Stimulated activated CD8-positive, alpha-beta memory T cell treated with anti-CD3 and anti-CD28 coated beads, Interleukin-15, amount 100 ng/mL, for 4 hours (primary cell): ENCODE results near the gene GNAT1.

Source experiments
- DNase-seq, 2 donors: peaks; one replicate each; pipeline ENCODE4 v3.0.0-alpha.2; 2020; ENCODE audit warnings: low read depth in 2 of 2

Gene GNAT1

DNA sequence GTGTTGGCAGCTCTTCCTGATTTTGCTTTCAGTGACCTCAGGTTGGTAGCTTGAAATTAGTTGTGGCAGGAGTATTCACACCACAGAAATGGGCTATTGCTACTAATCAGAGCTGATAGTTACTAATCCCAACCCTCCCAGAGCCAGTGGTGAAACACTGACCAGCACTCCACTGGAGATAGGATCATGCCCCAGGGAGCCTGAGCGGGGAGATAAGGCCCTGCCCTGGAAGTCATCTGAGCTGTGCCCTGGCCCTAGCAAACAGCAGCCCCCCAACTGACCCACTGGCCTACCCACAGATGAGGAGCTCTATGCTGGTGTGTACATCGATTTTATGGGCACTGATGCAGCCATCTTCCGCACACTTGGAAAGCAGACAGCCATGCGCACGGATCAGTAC, 9.4 kb upstream of the GNAT1 start:
- no peak for DNase-seq

DNA sequence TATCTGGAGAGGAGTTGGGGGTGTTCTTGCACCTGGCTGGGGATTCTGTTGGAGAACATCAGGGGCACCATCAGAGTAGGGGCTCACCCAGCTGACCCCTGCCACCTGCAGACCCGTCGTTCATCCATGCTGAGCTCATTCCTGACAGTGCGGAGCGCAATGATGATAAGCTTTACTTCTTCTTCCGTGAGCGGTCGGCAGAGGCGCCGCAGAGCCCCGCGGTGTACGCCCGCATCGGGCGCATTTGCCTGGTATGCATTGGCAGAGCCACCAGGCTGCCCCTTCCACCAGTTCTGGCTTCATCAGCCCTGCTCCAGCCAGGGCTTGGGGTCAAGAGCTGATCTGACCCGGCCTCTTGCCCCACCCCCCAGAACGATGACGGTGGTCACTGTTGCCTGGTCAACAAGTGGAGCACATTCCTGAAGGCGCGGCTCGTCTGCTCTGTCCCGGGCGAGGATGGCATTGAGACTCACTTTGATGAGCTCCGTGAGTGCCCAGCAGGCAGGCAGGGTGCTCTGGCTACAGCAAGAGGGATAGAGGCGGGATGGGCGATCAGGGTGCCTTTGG, 8.8 kb upstream of the GNAT1 start:
- DNase-seq = no peak

DNA sequence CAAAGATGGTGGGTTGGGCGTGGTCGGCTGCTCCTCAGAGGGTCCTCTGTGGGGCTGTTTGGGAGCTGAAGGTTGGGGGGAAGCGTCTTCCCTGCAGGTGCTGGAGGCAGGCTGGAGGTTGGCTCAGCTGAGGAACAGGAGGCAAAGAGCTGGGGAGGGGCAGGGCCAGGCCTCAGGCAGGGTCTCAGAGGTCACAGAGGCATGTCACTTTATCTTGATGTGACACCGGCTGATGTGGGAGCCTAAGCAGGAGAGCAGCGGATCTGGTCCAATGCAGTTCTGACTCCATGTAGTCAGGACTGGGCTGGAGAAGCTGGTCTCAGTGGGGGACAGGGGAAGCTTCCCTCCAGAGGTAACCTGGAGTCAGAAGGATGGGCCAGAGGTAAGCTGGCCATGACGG, 7.7 kb upstream of the GNAT1 start:
- DNase-seq = no peak

DNA sequence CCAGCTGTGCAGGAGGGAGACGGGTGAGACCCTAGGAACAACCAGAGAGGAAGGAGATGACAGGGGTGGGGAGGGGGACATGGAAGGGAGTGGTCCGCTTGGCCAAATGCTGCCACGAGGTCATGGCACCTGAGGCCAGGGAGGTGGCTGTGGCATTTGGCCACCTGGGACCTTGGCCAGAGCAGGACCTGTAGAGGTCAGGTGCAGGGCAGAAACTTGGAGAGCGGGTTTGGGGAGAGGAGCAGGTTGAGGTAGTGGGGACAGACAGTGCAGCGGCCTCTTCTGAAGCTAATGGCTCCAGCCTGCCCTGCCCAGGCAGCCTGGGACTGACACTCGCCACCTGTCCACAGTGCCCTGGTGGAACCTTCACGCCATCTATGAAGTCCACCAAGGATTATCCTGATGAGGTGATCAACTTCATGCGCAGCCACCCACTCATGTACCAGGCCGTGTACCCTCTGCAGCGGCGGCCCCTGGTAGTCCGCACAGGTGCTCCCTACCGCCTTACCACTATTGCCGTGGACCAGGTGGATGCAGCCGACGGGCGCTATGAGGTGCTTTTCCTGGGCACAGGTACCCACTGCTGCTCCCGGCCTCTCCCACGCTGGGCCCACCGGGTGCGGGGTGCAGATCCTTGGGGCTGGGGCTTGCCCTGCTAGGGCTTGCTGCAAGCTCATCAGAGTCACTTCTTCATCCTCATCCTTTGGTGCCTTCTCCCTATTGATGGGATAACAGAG, 7.0 kb upstream of the GNAT1 start:
- no peak for DNase-seq

DNA sequence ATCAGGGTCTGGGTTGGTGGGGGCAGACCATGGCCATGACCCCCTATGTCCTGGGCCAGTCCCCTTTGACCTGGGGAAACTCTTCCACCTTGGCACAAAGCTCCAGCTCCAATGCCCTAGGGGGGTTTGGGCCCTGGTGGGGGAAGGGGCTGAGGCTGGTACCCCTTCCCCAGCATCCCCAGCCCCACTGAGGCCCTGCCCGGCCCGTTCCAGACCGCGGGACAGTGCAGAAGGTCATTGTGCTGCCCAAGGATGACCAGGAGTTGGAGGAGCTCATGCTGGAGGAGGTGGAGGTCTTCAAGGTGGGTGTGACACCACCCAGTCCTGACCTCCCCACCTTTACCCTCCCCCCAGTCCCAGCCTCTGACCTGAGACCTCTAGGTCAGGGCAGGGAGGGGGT, 6.2 kb upstream of the GNAT1 start:
- DNase-seq = no peak

DNA sequence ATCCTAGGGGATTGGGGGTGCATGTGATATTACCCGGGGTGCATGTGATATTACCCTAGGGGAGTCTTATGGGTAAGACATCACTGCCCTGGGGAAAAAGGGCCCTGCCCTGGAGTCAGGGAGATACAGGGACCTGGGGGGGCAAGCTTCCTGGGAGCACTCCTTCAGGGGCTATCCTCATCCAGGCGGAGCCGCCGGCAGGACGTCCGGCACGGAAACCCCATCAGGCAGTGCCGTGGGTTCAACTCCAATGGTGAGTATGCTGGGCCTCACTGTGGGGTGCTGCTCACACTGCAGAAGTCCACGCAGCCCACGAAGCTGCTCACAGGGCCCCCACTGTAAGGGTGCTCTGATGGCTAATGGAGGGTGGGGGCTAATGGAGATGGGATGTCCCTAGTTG, 5.3 kb upstream of the GNAT1 start:
- DNase-seq = no peak

DNA sequence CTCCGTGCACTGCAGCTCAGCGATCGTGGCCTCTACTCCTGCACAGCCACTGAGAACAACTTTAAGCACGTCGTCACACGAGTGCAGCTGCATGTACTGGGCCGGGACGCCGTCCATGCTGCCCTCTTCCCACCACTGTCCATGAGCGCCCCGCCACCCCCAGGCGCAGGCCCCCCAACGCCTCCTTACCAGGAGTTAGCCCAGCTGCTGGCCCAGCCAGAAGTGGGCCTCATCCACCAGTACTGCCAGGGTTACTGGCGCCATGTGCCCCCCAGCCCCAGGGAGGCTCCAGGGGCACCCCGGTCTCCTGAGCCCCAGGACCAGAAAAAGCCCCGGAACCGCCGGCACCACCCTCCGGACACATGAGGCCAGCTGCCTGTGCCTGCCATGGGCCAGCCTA, 3.7 kb upstream of the GNAT1 start:
- no peak for DNase-seq

DNA sequence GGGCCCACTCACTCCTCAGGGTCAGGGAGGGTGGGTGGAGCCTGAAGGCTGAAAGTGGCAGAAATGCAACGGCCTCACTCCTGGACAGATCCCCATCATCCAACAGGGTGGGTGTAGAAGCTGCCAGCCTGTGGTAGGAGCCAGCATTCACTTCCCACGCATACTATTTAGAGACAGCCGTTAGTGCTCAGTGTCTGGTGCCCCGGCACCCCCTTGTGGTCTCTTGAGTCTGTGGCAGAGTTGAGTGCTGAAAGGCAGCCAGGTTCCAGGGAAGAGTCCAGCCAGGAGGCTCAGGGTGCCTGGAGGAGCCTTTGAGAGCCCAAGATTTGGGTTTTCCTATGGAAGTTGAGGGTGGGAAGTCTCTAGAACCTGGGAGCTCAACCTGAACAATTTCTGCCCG, 2.1 kb upstream of the GNAT1 start:
- no peak for DNase-seq

DNA sequence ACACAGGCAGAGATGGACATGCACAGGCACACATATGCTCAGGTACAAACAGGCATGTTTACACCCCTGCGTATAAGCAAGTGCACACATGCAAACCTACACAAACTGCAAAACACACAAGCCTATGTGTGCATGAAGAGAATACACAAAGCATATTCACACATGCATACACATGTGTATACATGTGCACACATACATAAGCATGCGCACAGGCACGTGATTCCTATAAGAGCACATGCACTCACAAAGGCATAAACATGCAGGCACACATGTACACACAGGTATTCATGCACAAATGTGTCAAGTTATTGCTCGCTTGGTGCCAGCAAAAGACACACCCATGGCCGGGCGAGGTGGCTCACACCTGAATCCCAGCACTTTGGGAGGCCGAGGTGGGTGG, 1.4 kb upstream of the GNAT1 start:
- DNase-seq = no peak

DNA sequence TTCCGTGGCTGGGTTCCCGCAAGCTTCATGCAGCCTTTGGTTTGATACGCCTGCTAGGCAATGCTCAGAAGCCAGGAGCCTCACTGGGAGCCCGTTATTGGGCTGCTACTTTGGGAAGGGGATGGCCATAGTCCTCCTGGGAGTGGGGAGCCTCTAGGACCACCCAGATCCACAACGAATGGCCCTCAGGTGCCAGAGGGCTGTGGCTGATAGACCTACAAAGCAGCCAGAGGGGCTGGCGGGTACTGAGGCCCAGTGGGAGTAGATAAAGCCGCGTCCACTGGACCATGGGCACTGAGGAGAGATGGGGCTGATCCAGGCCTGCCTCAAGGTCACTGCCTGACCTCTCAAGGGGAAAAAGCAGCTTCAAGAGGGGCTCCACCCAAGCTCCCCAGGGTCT, 714 bp downstream of the GNAT1 start:
- no peak for DNase-seq

DNA sequence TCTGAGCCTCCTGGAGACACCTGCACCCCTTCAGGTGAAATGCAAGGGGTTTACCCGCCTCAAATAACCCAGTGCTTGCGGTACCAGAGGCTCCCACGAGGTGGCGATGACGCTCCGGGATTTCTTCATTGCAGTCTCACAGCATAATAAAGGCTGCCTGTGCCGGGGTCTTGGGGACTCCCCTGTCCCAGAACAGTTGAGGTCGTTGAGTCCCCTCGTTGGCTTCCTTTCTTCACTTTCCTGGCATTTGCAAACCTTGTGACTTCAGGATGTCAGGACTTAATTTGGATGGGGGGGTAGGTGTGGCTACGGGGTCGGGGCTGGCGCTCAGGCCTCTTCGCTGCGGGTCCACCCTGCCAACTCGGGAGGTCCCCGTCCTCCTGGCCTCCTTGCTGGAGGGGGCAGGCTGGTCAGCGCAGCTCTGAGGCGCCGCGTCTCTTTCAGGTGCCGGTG, 1.3 kb downstream of the GNAT1 start:
- DNase-seq = peak; percentile 51 to 61

DNA sequence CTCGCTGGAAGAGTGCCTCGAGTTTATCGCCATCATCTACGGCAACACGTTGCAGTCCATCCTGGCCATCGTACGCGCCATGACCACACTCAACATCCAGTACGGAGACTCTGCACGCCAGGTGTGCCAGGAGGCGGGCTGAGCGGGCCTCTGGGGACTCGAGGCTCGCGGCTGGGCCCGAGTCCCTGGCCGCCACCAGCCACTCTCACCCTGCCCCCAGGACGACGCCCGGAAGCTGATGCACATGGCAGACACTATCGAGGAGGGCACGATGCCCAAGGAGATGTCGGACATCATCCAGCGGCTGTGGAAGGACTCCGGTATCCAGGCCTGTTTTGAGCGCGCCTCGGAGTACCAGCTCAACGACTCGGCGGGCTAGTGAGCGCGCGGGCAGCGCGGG, 1.9 kb downstream of the GNAT1 start:
- DNase-seq = no peak

DNA sequence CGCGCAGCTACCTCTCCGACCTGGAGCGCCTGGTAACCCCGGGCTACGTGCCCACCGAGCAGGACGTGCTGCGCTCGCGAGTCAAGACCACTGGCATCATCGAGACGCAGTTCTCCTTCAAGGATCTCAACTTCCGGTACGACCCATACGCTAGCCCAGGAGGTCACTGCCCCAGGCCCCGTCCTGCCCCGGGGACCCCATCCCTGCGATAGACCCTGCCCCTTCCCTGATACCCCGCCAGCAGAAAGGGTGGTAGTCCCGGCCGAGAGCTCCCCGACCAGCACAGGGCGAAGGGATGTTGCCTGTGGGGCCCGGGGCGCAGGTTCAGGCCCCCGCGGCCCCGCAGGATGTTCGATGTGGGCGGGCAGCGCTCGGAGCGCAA, 2.3 kb downstream of the GNAT1 start:
- no peak for DNase-seq

DNA sequence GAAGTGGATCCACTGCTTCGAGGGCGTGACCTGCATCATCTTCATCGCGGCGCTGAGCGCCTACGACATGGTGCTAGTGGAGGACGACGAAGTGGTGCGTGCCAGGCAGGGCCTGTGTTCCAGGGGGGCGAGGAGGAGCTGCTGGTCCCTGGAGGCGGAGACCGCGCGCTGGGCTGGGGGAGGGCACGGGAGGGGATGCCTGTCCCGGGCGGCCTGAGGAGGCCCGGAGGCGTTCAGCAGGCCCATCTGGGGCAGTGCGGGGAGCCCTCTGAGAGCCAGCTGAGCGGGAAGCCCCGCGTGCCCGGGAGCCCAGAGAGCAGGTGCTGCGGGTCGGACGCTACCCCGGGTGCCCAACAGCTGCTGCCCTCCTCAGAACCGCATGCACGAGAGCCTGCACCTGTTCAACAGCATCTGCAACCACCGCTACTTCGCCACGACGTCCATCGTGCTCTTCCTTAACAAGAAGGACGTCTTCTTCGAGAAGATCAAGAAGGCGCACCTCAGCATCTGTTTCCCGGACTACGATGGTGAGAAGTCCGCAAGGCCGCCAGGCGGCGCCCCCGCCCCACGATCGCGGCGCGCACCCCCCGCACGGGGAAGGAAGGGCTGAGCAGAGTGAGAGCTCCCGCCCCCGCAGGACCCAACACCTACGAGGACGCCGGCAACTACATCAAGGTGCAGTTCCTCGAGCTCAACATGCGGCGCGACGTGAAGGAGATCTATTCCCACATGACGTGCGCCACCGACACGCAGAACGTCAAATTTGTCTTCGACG, 2.9 kb downstream of the GNAT1 start:
- peak; percentile 78 to 87 for DNase-seq

DNA sequence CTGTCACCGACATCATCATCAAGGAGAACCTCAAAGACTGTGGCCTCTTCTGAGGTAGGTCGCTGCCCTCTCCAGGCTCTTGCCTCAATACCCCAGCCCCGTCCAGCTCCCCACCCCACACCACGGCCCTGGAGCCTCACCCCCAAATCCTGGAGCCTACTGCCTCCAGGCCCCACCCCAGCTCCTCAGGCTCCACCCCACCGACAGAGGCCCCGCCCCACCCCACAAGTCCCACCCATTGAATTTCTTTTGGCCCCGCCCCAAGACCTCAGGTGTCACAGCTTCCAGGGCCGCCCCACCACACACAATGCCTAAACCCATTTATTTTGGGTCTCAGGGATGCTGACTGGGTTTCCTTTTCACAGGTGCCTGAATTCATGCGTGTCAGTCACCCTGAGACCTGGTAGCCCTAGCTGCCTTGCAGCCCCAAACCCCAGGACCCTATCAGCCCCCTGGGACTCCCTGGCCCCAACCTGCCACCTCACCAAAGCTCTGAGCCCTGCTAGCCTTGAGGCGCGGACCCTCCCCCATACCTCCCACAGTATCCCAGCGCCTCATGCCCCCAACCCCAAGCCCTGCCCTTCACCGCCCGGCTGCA, 3.6 kb downstream of the GNAT1 start:
- DNase-seq = no peak

DNA sequence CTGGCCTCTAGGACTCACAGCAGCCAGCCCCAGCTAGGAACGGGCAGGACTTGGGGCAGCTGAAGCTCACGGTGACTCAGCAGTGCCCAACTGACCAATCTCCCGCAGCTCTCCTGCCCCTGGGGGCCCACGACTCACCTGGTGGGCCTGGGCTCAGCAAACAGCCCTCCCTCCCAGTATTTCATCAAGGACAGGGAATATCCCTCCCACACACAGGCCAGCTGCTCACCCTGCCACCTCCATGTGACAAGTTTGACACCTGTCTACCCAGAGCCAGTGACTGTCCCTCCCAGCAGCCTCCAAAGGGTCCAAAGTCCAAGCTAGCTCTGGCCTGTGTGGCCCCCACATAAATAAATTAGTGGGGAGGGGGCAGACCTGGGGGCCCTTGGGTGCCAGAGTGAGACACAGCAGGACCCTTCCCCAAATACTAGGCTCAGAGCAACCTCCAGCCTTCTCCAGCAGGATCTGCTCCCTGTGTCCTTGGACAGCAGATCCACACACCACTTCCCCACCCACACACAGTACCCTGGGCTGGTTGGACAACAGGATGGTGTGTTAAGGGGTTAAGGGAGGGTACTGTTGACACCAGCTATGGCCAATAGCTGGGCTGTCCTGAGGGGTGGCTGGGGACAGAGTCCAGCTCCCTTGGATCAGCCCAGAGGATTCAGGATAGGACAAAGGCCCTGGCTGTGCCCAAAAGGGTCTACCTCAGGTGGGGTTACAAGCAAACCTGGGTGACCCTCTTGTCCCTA, 4.3 kb downstream of the GNAT1 start:
- DNase-seq = no peak

DNA sequence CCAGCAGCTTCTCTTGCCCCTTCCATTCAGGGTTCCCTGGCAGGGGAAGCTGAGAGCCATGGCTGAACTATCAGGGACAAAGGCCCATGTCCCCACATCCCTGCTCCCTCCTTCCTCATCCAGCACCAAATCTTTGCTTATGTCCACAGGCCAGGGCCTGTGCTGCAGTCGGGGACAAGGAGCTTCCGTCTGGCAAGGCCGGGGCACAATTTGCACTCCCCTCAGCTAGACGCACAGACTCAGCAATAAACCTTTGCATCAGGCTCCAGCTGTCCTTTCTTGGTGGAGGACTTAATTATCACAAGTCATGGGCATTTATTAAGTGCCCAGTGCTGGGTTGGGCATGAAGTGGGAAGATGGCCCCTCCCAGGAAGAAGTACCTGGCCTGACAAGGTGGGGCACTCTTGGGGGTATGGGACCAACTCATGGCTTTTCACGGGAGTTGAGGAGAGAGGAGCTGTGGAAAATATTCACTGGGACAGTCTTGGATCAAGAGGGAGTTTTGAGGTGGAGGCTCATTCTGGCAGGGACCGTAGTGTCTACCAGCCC, 4.9 kb downstream of the GNAT1 start:
- no peak for DNase-seq

DNA sequence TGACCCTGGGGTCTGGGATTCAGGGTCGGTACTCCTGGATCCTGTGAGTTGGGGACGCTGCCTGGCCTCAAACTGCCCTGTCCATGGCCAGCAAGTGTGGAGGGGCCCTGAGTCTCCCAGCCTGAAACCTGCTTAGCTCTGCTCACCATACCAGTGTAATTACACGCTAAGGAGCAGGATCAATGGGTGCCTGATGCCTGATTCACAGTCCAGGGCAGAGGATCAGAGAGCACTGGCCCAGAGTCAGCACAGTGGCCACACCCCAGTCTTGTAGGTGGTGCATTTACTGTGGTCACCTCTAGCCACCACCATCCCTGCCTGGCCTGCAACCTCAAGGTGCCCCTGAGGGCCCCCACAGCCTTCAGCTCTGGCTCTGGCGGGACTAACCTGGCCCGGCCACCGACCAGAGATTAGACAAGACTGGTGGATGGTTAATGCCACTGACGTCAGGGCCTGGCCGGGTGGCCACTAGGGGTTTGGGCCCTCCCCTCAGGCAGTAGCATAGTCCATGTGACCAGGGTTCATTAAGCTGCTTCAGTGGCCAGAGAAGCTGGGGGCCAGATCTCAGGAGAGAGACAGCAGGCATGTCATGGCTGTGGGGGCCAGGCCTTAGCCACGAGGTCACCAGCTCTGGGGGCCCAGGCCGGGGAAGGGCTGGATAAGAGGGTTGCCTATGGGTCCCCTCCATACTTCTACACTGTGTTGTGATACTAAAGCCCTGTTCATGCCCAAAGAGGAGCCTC, 10.3 kb downstream of the GNAT1 start:
- DNase-seq = no peak

DNA sequence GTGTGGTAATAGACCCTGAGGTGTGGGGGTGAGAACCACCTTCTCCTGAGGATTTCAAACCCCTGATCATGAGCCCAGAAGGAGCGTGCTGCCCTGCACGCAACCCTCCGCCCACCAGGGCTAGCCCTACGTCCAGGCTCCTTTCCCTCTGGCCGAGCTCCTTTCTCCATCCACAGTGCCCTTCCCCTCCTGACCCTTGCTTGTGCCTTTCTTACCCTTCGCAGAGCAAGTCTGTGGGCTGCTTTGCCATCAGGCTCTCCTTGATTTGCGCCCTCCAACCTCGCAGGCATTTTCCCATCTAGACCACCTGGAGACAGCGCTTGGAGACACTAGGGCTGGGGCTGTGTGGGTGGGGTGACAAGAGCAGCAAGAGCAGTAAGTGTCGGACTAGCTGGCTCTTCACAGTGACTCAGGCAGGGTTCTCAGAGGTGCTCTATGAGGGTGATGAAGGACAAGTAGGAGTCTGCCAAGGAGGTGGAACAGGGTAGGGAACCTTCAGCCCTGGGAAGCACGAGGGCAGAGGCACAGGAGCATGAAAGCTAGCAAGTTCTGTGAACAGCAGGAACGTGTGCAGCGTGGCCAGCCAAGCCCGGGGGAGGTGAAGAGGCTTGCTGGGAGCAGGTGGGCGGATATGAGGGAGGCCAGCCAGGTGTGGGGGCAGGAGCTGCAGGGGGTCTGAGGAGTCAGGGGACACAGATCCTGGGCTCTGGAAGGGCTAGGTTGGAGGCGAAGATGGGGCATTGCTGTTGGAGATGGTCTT, 11.1 kb downstream of the GNAT1 start:
- no peak for DNase-seq

DNA sequence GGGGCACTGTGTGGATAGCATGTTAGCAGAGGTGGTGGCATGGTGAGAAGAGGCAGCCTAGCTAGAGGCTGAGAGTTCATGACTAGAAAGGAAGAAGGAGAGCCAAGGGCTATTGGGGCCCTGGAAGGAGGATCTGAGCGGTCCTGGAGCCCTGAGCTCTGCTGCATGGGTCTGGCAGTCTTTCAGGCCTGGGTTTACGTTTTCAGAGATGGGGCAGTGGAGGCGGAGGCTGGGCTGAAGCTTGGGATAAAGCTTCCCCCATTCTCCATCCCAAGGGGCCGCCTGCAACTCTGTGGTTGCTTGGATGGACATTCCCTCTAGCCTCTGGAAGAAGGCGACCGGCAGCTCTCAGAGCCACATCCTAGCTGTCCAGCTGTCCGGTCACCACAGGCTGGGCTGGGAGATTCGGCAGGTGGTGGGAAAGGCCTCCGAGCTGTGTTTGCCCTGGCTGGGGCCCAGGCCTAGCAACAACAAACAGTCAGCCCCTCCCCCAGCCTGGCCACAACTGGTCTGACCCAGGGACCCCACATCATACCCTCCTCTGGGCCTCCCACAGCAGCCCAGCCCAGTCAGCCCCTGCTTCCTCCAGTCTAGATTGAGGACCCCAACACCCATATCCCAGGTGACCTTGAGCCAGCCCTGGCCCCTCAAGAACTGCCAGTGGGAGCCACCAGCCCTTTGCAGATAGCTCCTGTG, 11.9 kb downstream of the GNAT1 start:
- no peak for DNase-seq
